GM12875 (cell line): Measurements from ENCODE around the gene LAMA2.
"Not testable (repeated sequence)": the region's sequence is repeated elsewhere in the genome, so short reads cannot be mapped to it uniquely, and the experiment has no call there.

Experiments
- H3K4me3 ChIP-seq: one replicate; pipeline ENCODE4 v1.5.1; 2011; ENCODE audit warnings: low read depth, low read length, control low read depth
- TF ChIP-seq, protein P1 (sequence below): IDR thresholded peaks from 2 replicates; pipeline ENCODE4 v1.5.1; 2011; ENCODE audit warnings: low read depth, mild to moderate bottlenecking, control low read depth, inconsistent platforms, low read length, moderate library complexity, borderline replicate concordance; ENCODE audit not compliant: insufficient read depth

The LAMA2 gene

DNA sequence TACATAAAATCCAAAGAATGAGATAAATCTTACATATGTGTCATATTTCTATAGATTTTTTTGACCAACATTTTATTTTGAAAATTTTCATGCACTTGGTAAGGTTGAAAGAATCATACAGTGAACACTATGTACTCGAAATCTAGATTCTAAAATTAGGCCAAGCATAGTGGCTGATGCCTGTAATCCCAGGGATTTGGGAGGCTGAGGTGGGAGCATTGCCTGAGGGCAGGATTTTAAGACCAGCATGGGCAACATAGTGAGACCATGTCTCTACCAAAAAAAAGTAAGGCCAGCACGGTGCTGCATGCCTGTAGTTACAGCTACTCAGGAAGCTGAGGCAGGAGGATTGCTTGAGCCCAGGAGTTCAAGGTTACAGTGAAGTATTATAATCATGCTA, 158.6 kb downstream of the LAMA2 start:
- no peak overlapping the region for H3K4me3 ChIP-seq
- TF ChIP-seq, protein P1, sequence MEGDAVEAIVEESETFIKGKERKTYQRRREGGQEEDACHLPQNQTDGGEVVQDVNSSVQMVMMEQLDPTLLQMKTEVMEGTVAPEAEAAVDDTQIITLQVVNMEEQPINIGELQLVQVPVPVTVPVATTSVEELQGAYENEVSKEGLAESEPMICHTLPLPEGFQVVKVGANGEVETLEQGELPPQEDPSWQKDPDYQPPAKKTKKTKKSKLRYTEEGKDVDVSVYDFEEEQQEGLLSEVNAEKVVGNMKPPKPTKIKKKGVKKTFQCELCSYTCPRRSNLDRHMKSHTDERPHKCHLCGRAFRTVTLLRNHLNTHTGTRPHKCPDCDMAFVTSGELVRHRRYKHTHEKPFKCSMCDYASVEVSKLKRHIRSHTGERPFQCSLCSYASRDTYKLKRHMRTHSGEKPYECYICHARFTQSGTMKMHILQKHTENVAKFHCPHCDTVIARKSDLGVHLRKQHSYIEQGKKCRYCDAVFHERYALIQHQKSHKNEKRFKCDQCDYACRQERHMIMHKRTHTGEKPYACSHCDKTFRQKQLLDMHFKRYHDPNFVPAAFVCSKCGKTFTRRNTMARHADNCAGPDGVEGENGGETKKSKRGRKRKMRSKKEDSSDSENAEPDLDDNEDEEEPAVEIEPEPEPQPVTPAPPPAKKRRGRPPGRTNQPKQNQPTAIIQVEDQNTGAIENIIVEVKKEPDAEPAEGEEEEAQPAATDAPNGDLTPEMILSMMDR = no peak

DNA sequence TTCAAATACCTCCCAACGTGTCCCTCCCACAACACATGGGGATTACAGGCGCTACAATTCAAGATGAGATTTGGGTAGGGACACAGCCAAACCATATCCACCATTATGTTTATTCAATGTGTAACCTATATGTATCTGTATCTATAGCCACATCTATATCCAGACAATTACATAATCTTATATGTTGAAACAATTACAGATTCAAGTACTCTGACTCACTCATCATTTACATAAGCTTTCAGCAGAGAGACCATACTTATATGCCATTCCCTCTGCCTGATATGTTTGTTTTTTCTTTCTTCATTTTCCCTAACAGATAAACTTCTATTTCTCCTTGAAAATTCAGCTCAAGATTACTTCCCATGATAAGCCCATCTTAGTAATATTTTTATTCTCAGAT, 163.6 kb downstream of the LAMA2 start:
- TF ChIP-seq, protein P1 = no peak
- no peak overlapping the region for H3K4me3 ChIP-seq

DNA sequence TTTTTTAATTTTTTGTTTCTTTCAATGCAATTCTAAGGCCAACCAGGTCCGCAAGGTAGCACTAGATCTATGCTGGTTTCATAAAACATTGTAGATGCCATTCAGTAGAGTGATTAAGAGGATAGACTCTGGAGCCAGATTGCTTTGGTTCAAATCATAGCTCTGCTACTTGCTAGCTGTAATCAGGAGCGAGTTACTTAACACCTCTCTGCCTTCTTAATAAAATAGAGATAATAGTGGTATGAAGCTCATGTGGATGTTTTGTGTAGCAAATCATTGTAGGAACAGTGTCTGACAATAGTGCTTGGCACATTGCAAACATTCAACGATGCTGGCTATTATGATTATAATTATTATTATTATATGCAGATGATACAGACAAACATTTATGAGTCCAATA, 164.9 kb downstream of the LAMA2 start:
- H3K4me3 ChIP-seq = no peak overlapping the region
- TF ChIP-seq, protein P1 = no peak

DNA sequence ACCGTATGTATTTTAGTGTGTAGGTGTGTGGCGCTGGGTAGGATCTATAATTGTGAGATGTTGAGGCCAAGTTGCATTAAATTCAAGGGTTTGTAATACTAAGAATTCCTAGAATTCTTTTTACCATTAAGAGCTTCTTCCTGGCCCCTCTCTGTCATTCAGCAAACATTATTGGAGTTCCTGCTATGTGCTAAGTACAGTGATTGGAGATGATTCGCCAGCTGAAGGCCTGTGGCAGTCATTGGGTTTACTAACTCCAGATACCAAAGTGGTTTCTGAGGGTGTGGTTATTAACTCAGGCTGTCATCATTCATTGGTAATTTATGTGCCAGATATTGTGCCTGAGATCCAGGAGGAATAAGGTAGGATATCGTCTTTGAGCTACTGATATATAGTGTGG, 167.1 kb downstream of the LAMA2 start:
- H3K4me3 ChIP-seq = no peak overlapping the region
- TF ChIP-seq, protein P1 = no peak

DNA sequence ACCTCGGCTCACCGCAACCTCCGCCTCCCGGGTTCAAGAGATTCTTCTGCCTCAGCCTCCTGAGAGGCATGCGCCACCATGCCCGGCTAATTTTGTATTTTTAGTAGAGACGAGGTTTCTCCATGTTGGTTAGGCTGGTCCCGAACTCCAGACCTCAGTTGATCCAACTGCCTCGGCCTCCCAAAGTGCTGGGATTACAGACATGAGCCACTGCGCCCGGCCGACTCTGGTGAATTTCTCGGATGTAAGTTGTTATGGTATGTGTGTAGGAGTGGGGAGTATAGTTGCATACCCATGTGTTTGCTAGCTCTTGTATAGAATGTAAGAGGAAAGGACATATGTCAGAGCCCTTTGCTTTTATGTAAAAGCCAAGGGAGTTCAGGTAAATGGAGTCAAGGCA, 170.2 kb downstream of the LAMA2 start:
- not testable (repeated sequence) for H3K4me3 ChIP-seq

DNA sequence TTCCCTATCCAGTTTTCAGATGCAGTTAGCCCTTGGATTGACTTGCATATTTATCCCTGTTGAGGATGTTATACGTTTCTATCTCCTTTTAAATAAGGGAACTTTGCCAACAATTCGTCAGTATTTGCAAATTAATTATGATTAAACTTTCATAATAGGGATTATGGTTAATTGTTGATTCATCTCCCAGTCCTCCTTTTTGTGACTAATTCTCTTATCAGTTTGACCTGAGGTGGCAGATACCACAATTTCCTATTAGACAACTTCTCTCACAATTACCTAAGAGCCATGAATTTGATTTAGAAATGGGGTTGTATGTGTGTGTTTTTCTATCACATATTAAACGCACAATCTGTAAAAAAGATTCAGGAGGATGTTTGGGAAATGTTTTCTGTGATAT, 172.9 kb downstream of the LAMA2 start:
- TF ChIP-seq, protein P1 = no peak
- H3K4me3 ChIP-seq = no peak overlapping the region

DNA sequence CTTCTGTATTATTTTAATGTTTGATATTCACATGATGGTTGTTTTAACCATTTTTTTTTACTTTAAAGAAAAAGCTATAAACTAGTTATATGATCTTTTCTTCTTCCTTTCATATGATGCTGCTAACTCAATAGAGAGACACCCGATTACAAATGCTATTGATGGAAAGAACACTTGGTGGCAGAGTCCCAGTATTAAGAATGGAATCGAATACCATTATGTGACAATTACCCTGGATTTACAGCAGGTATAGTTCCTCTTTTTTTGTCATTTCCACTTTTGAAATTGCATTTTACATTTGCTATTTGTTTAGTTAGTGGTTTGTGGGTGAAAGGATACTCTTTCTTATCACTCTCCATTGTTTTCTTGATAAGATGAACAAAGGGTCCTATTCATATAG, 176.7 kb downstream of the LAMA2 start:
- TF ChIP-seq, protein P1 = no peak

DNA sequence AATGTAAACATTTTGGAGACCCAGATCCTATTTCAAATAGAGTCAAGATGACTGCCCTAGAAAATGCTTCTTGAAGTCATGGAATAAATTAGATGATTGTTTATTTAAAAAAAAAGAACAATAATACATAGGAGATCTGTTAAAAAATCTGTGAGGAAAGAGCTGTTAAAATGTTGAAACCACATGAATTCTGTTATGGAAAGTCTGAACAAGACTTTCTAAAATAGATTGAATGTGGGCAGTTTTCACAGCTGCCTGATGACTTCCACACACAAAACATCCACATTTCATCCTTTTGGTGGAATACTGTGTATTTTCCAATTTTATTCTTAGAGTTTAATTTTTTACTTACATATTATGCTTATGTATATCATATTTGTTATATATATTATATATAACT, 186.1 kb downstream of the LAMA2 start:
- no peak overlapping the region for H3K4me3 ChIP-seq
- TF ChIP-seq, protein P1 = no peak

More for the DNA sequence above, 176.7 kb downstream of the LAMA2 start:
- H3K4me3 ChIP-seq = no peak overlapping the region
